GM18519 (cell line): ENCODE results near the gene ACAN.

Source experiments
- ATAC-seq: cut with Tn5 transposase; IDR thresholded peaks from one replicate; pipeline ENCODE4 v1.9.1; 2021; ENCODE audit warnings: mild to moderate bottlenecking, moderate library complexity; ENCODE audit not compliant: unreplicated experiment, low FRiP score

Gene ACAN

DNA sequence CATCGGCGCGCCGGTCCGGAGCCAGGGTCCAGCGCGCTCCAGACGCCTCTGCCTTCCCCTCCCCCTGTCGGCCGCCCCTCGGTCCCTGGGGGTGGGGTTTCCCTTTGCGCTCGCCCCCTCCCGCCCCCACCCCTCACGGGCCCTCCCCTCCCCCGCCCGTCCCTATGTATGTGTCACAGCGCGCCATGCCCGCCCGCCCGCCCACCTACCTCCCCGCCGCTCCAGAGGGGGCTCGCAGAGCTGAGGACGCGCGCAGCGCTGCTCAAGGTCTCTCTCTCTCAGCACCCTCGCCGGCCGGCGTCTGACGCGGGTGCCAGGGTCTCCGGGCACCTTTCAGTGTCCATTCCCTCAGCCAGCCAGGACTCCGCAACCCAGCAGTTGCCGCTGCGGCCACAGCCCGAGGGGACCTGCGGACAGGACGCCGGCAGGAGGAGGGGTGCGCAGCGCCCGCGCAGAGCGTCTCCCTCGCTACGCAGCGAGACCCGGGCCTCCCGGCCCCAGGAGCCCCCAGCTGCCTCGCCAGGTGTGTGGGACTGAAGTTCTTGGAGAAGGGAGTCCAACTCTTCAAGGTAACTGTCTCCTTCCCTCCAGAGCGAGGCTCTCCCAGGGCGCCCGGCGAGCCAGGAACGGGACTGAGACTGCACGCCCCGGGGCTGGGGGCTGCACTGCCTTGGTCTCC lies at the start of gene ACAN:
TSS of gene ACAN (plus strand) at position 196 of the 679 bp plus-strand sequence. CDS start 32,771 bp downstream, outside the sequence.
- ATAC-seq = no peak

DNA sequence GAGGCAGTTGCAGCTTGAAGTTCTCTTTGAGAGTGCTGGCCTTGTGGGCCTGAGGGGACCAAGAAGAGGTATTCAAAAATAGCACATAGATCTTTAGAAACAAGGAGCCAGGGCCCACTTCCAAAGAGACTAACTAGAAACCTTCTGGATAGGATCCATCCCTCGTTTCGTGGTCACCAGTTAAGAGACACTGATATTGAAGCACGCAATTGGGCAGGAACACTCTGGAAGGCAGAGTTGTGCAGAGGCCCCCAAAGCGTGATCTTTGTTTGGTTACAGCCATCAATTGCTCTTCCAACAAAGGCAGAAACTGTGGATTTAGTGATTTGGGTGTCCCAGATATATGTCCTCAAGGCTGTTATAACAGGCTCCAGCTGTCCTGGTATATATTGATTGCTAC lies 46.7 kb upstream of the ACAN start:
- no peak for ATAC-seq

DNA sequence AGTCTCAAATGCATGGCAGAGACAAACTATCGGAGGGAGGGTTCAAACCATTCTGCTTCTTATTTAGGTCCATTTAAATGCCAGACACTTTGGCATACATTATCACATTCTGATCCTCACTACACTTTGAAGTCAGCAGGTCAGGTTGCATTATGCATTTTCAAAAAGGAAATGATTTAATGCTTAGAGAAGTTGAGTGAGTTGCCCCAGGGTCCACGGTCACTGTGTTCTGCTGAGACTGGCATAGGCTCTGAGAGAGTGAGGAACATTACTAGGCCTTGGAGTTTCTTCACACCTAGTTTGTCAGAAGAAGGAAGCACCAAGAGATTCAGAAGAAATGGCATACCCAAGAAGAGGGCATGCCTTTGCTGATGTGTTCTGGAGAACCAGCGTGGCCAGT lies 46.3 kb upstream of the ACAN start:
- ATAC-seq = no peak

DNA sequence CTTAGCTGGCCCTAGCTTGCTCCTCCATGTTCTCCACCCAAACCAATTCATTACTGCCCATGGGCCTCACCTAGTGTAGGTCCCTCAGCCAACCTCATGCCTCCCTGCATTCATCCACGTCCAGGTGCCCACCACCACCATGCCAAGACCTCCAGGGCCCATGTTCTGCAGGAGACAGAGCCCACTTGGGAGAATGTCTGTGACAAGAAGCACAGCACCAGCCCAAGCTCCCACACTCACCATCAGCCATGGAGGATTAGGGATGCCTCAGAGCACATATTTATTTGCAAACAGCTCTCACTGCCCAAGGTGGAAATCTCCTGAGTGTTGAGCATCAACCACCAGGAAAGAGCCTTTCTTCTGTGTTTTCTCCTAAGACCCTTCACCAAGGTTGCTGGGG lies 43.4 kb upstream of the ACAN start:
- ATAC-seq = no peak

DNA sequence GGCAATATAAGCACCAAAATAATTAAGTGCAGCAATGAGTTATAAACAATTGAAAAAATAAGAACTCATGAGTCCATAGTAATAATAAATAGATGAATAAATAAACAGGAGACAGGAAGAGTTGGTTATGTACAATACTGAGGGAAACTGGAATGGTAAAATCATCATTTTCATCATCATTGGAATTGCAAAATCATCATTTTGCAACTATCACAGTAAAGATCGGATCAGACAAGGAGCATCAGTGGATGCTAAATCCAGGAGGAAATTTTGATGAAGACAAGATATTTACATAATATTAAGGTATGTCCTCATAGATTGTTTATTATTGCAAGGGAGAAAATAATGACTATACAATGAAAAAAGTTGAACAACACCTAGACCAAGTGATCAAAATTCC lies 38.8 kb upstream of the ACAN start:
- no peak for ATAC-seq

DNA sequence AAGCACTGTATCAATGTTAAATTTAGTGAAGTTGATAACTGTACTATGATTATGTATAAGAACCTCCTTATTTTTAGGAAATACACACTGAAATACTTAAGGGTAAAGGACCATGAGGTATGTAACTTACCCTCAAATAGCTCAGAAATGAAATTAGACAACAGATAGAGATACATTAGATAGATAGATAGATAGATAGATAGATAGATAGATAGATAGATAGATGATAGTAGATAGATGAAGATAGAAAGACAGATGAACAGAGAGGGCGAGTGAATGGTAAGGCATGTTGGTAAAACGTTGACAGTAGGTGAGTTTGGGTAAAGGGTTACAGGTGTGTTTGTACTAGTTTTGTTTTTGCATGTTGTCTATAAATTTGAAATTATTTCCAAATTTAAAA lies 38.0 kb upstream of the ACAN start:
- ATAC-seq = no peak

DNA sequence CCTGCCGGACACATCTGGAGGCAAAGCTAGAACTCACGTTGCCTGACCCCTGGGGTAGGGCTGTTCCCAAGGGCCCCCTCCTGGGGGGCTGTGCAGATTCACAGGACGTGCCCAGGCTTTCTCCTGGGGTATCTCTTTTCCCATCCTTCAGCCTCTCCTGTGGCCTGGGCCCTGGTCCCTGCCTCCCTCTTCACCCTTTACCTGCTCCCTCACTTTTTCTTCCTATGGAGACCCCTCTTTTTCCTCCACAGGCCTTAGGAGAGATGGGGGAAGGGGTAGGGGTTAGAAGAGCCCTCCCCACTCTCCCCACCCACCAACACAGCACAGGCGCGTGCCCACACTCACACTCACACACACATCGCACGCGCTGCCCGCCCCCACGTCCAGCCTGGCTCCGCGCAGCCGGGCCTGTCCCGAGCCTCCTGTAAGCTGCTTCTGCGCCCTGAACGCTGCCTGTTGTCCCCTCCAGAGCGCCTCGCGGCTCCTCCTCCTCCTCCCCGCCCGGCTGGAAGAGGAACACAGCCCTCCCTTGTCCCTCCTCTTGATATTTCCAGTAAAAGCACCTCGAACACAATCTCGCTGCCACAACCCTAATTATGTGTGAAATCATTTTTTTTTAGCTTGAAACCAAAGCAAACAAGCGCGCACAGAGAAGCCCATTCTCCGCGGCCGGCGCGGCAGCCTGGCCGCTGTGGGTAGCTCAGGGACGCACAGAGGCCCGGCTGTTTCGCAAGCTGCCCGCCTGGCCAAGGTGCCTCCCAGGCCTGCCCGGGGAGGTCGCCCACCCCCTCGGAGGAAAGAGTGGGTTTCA lies 33.9 kb upstream of the ACAN start:
- no peak for ATAC-seq

DNA sequence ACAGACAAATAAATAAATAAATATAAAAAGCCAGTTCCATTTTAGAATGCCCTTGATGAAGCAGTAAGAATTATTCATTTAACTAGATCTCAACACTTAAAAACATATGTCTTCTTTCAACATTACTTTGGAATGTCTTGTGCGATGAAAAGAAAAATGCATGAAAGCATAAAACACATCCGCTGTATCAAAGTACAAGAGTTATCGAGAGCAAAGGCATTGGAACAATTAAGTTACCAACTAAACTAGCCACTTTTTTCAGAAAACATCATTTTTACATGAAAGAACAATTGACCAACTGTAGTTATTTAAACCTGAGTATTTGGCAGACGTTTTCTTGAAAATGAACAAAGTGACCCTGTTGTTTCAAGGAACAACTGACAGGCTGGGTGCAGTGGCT lies 27.5 kb upstream of the ACAN start:
- ATAC-seq = no peak

DNA sequence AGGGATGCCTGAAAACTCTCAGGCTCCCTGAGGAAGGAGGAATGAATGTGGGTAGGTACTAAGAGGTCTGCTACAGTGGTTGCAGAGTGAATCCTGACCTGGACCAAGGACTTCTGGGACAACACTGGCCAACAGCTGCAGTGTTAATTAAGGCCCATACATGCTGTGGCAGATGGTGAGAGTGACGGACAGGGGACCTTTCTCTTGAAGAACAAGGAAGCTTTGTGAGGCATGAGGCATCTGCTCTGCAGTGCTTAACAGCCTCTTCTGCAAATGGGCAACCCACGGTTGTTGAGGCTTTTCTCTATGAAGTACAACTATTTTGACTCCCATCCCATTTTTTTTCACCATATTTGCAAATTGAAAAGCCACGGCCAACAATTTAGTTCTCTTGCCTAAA lies 26.6 kb upstream of the ACAN start:
- no peak for ATAC-seq

DNA sequence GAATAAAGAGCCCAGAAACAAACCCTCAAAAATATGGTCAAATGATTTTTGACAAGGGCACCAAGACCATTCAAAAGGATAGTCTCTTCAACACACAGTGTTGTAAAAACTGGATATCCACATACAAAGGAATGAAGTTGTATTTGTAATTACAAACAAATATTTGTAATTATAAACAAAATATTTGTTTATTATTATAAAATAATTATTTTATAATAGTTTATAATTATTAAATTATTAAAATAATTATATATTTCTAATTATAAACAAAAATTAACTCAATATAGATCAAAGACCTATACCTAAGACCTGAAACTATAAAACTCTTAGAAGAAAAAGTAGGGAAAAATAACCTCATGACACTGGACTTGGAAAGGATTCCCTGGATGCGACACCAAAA lies 23.3 kb upstream of the ACAN start:
- no peak for ATAC-seq

DNA sequence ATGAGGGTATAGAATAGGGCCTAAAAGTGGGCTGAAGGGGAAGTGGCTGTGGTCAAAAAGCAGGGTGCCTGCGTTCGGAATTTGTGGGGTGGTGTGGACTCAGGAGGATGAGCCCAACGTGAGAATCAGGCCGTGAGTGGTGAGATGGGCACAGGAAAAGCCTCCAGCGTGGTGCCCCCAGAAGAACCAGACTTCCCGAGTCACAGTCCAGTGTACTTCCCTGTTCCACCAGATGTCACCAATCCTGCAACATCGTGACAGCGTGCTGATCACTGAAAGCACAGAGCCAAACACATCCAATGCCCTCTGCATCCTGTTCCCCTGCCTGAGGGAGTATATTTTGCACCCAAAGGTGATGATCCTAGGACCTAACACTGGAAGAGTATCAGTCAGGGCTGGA lies 20.8 kb upstream of the ACAN start:
- ATAC-seq = no peak

DNA sequence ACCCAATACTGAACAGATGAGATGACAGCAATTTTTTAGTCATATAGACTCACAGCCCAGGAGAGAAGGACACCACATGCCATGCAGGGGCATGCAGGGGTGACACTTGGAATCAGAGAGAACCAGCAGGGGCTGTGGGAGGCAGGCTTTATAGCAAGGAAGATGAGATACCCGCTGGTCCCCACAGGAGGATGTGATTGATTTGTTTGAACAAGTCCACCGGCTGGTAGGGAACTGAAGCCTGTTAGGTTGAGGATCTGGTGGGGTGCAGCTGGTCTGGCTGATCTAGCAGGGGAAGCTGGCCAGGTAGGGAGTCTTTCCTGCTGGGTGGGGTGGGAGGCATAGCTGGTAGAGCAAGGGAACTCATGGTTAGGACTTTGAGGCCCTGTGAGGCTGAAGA lies 18.0 kb upstream of the ACAN start:
- no peak for ATAC-seq

DNA sequence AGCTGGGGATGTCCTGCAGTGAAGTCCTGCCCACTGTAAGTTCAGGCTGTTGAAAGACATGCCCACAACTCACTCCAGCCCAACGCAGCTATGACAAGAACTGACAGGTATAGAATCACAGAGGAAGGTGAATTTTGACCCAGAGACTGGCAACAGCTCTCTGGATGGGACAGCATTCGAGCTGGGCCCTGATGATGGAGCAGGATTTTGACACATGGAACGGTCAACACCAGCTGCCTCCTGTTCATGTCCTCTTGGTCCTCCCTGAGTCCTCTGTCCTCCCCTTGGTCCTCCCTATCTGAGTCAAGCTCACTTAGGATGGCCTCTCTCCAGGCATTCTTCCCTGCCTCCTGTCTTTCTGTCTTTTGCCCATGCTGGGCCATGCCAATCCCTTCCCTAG lies 15.2 kb upstream of the ACAN start:
- no peak for ATAC-seq

DNA sequence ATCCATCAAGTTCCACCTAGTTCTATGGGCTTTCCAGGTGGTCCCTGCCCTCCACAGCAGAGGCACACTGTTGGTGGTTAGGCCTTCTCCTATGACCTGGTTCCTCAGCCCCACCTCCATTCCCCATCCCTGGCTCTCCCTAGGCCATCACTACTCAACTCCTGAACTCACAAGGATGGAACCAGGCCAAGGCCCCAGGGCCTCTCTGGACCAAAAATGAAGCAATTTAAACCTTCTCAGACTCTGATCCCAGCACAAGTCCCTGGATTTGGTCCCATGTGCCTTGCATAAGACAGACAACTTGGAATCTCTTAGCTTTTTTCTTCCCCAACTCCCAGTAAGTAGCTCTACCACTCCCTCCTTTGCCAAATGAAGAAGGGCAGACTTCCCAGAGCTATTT lies 14.4 kb upstream of the ACAN start:
- ATAC-seq = no peak

DNA sequence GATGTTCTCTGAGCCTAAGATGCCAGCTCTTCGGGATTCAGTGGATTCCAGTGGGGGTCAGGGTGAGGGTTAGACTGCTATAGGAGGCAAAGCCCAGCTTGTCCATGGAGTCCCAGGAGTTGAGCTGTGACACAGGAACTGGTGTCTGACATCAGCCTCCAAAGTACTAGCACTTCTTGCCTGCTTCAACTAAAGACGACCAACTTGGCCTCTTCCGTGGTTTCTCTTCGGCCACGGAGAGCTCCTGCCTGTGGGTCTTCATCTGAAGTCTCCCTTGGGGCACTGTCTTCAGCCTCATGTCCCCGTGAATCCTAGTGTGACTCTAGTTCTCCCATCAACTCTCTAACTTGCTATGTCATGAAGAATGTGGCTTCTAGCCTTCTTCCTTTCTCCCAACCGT lies 12.8 kb upstream of the ACAN start:
- ATAC-seq = no peak

DNA sequence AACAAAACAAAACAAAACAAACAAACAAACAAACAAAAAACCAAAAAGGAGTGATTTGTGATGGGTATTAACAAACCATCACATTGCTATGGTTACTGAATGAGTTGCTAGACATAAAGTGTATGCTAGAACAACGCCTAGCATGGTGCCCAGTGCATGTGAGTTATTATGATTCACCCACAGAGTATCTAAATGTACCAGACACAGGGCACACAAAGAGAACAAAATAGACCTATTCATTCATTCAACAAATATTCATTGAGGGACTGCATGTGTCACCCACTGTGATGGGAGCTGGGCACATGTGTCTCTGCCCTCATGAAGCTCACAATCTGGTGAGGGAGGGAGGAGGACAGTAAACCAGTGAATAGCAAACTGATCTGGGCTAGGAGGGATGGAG lies 11.6 kb upstream of the ACAN start:
- ATAC-seq = no peak

DNA sequence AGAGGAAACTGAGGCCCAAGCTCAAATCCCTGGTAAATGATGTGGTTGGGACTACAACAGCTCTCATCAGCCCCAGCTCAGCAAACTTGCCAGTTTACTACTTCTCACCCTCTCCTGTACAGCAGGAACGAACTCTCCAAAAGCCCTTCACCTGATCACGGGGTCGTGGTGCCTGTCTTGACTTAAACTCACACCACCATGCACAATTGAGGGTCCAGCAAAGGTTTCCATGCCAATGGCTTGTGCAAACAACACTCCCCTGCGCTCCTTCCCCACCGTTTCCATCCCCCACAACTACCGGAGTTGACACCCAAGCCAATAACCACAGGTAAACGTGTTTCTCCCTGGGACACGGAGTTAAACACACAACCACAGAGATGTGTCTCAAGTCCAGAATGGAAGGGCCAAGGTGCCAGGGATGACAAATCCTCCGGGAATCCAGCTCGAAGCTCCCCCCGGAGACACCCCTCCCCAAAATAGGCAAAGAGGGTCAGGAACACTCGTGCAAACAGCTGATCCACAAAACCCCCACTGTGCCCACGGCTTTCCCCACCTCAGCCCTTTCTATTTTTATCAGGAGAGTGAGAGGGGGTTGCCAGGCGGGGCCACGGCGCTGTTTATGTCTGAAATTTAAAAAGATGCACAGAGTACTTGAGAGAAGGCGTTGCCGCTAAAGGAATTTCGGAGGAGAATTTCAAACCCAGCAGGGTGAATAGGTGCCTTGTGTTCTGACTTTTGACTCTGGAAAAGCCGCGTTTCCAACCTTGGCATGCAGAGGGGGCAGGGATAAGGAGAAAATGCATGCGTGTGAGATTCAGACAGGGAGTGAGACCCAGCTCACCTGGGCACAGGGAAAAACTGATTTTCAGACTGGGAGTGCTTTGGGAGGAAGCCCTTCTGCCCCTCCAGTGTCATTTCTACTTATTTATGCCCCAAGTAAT lies 10.6 kb upstream of the ACAN start:
- no peak for ATAC-seq

DNA sequence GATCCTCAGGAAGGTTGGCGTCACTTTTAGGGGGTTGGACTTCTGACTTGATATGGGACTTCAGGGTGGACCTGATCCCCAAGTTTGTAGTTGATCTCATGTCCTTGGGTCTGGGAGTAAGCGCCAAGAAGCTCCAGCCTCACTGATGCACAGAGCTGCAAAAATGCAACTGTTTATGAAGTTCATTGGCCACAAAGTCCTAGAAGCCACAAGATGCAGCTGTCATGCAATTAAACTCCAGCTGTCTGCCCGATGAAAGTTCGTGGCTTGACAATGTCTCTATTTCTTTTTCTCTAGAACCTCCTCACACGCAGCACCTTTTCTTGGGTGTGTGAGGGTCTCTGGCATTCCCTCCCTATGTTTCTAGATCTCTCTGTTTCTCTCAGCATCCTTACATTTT lies 9.2 kb upstream of the ACAN start:
- no peak for ATAC-seq

DNA sequence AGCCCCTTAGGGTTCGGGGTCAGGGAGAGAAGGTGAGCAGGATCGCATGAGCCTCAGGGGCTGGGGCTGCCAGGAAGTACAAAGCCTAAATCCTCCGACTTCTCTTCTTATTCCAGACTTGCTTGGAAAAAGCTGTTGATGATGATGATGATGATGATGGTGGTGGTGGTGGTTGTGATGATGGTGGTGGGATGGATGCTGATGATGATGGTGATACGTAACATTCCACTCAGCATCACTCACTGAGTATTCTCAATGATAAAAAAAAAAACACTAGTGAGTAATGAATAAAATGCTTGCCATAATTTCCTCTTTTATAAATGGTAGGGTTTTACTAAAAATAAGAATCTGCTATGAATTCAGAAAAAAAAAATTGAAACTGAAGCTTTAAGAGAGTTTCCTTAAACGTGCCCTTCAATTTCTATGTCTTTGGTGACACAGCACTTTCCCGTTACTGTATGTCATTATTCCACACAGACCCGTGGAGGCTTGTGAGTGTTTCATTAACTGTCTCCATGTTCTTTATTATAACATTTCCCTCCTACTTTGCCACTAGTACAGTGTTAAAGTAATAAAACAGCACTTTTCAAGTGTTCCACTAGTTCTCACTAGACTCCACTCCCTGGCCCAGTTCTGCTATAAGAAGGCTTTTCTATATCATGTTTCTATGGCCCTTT lies 5.4 kb upstream of the ACAN start:
- ATAC-seq = no peak

DNA sequence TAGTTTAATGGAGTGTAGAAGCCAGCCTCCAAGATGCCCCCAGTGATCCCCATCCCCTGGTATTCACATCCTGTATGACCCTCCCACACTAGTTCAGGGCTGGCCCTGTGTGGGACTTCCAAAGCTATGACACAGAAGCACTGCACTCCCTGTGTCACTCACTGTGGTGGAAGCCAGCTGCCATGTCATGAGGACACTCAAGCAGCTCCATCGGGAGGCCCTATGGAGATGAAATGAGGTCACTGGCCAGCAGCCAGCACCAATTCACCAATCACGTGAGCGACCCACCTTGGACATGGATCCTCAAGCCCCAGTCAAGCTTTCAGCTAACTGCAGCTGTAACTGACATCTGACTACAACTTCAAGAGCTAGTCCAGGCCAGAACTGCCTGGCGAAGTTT lies 3.9 kb upstream of the ACAN start:
- no peak for ATAC-seq

DNA sequence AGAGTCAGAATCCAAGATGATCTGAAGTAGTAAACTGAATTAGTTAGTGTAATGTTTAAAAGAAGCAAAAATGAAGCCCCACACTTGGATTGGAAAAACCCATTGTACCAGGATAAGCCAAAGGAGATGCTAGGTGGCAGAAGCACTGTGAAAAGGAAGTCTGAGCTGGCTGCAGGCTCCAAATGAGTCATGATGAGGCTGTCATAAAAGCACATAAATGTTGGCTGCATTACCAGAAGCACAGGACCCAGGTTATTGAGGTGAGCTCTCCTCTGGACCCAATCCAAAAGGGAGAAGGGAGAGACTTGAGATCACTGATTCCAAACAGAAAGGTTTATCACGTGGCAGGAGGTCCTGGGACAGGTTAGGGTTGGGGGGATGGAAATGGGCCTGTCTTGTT lies 3.2 kb upstream of the ACAN start:
- ATAC-seq = no peak
